Measurements from ENCODE around the gene PDCD5. TPM values are rescaled to one million over a fixed set of nuclear protein-coding genes. Genes with fewer than 3 reads are reported as not detected.
A peak's percentile ranks its signal among the peaks of the same experiment; 100 is the strongest.

The PDCD5 gene
- total and polyA plus RNA-seq, 8 donors: 24.8 to 80.8 (median 39.9) TPM

GRCh38 chr19:32614916-32615315 lies 33.9 kb downstream of the PDCD5 start:
- DNase-seq (no peak), ATAC-seq (no peak), FAIRE-seq (no peak)
- no peak overlapping the region for H3K4me3 ChIP-seq
- peaks cover 0 to 36% (median 3%) of the 10 kb centered on the region in 3 donors for H3K36me3 ChIP-seq
- intact Hi-C loops (cut with DNase I): no loop called here
- H3K27ac ChIP-seq: no peak overlapping the region
- no peaks in the 10 kb centered on the region for H3K27me3 ChIP-seq
- H3K4me1 ChIP-seq: no peaks in the 10 kb centered on the region
- no peak for TF ChIP-seq CTCF (IDR thresholded peaks at IDR 0.05)
- H3K9me3 ChIP-seq: no peaks in the 10 kb centered on the region
- WGBS, 2 donors: 90 to 95% methylated on average over 7 of the region's 7 CpGs

- no peak for TF ChIP-seq CTCF (IDR thresholded peaks at IDR 0.05)
- no peak overlapping the region for H3K4me3 ChIP-seq
- WGBS, 2 donors: 86 to 88% methylated on average over 11 of the region's 11 CpGs
- peaks cover 0 to 38% (median 3%) of the 10 kb centered on the region in 3 donors for H3K36me3 ChIP-seq
- H3K27me3 ChIP-seq: no peaks in the 10 kb centered on the region
- no peak for ATAC-seq
- no peak for DNase-seq
- no peaks in the 10 kb centered on the region for H3K4me1 ChIP-seq
- H3K27ac ChIP-seq: no peak overlapping the region
- intact Hi-C loops (cut with DNase I): no loop called here
- H3K9me3 ChIP-seq: no peaks in the 10 kb centered on the region
- no peak for FAIRE-seq
Measured at GRCh38 chr19:32615569-32615968, 34.6 kb downstream of the PDCD5 start.

- Histone ChIP-seq H3K27me3 (no peaks in the 10 kb centered on the region), H3K27ac (no peak overlapping the region), H3K9me3 (no peaks in the 10 kb centered on the region), H3K4me1 (no peaks in the 10 kb centered on the region), H3K4me3 (no peak overlapping the region), H3K36me3 (peaks cover 0 to 43% (median 3%) of the 10 kb centered on the region in 3 donors)
- DNase-seq (peak in 1 of 6 donors; percentile 51), ATAC-seq (no peak), FAIRE-seq (no peak)
- WGBS, 2 donors: 87 to 90% methylated on average over 23 of the region's 23 CpGs
- TF ChIP-seq CTCF (IDR thresholded peaks at IDR 0.05): no peak
- intact Hi-C loops (cut with DNase I): no loop called here
Measured at GRCh38 chr19:32619051-32619685, 38.2 kb downstream of the PDCD5 start.

- WGBS, 2 donors: 72 to 77% methylated on average over 12 of the region's 12 CpGs
- intact Hi-C loops (cut with DNase I): no loop called here
- H3K4me3 ChIP-seq: no peak overlapping the region
- no peaks in the 10 kb centered on the region for H3K27me3 ChIP-seq
- H3K9me3 ChIP-seq: no peaks in the 10 kb centered on the region
- TF ChIP-seq CTCF (IDR thresholded peaks at IDR 0.05): no peak
- FAIRE-seq: no peak
- H3K4me1 ChIP-seq: no peaks in the 10 kb centered on the region
- H3K27ac ChIP-seq: no peak overlapping the region
- peaks cover 0 to 35% (median 0%) of the 10 kb centered on the region in 3 donors for H3K36me3 ChIP-seq
- ATAC-seq: no peak
- no peak for DNase-seq
Measured at GRCh38 chr19:32622002-32622401, 41.0 kb downstream of the PDCD5 start.

- Histone ChIP-seq H3K36me3 (peaks cover 0 to 25% (median 0%) of the 10 kb centered on the region in 3 donors), H3K27ac (no peak overlapping the region), H3K4me1 (no peaks in the 10 kb centered on the region), H3K9me3 (no peaks in the 10 kb centered on the region), H3K4me3 (no peak overlapping the region), H3K27me3 (no peaks in the 10 kb centered on the region)
- intact Hi-C loops (cut with DNase I): no loop called here
- ATAC-seq (no peak), DNase-seq (no peak), FAIRE-seq (no peak)
- WGBS, 2 donors: 90 to 92% methylated on average over 6 of the region's 6 CpGs
- no peak for TF ChIP-seq CTCF (IDR thresholded peaks at IDR 0.05)
Measured at GRCh38 chr19:32624410-32624809, 43.4 kb downstream of the PDCD5 start.

All from pancreas (tissue), 10 donors.